GM19467 (cell line): Measurements from ENCODE around the gene KRT12.

Experiments used
- ATAC-seq: cut with Tn5 transposase; IDR thresholded peaks from one replicate; pipeline ENCODE4 v1.9.1; 2021; ENCODE audit warnings: mild to moderate bottlenecking, moderate library complexity; ENCODE audit not compliant: unreplicated experiment

KRT12 gene

DNA sequence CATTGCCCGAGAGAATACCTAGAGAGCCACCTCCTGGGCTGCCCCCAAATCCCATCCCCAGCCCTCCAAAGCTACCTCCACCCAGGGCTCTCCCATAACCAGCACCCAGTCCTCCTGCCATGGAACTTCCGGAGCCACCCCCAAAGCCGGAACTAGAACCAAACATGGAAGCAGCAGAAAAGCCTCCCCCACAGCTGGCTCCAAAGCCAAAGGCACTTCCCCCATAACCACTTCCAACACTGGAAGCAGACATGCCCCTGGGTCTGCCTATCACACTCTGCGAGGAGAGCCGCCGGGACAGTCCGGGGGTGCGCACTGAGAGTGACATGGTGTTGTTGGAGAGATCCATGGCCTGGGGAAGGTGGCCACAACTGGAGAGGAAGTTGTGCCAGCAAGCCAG is at the start of gene KRT12:
Gene KRT12 (minus strand): TSS at position 386 of the 400 bp plus-strand sequence. CDS start 37 bp downstream, at position 349.
- no peak for ATAC-seq

DNA sequence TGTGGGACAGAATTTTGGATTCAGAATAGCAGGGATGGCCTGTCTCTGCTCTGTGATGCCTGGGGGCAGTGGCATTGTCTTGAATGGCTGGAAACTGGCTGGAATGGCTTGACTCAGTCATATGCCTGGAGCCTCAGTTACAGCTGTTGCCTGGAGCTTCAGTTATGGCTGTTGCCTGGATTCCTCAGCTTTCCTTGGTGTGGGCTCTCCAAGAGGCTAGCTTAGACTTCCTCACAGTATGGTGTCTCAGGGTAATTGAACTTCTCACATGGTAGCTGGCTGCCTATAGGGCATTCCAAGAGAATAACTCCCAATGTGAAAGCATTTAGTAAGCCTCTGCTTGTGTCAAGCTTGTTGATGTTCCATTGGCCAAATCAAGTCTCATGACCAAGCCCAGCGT is 49.3 kb upstream of the KRT12 start:
- no peak for ATAC-seq

DNA sequence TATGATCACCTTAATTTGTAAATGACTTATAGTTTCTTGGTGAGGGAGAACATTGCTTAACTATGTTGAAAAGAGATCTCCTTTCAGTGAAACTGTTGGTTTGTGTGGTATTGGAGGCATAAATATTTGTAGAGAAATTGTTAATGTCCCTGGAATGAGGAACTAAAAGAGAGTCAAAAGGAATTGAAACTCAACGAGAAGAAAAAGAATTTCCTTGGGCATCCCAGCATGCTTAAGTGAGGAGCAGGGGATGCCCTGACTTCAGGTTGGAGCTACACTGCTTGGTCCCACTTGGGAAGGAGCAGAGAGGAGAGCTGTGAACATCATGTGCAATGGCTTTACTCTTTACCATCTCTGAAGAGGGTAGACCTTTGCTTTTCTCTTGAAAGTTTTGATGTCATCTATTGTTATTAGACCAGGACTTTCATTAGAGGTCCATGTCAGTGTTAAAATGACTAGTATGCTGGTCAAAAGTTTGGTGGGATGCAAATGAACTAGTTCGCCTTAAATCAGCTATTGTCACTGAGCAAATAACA is 48.8 kb upstream of the KRT12 start:
- ATAC-seq, result no peak

DNA sequence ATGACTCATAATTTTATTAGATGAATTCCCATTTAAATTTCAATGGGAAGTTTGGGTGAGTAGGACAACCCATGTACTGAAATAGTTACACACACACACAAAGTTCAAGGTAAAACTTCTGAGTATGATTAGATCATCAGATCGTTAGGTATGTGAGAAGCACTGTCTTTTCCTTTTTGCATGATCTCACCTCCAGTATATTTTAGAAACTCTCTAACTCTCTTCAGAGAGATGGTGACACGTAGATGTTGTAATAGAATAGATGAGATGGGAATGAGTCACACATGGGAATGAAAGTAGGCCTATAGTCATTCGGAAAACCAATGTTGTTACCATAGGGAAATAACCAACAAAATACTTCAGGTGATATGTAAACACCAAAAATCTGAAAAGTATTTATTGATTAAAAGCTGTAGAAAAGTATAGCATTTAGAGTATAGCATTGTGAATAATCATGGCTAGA is 48.2 kb upstream of the KRT12 start:
- no peak for ATAC-seq

DNA sequence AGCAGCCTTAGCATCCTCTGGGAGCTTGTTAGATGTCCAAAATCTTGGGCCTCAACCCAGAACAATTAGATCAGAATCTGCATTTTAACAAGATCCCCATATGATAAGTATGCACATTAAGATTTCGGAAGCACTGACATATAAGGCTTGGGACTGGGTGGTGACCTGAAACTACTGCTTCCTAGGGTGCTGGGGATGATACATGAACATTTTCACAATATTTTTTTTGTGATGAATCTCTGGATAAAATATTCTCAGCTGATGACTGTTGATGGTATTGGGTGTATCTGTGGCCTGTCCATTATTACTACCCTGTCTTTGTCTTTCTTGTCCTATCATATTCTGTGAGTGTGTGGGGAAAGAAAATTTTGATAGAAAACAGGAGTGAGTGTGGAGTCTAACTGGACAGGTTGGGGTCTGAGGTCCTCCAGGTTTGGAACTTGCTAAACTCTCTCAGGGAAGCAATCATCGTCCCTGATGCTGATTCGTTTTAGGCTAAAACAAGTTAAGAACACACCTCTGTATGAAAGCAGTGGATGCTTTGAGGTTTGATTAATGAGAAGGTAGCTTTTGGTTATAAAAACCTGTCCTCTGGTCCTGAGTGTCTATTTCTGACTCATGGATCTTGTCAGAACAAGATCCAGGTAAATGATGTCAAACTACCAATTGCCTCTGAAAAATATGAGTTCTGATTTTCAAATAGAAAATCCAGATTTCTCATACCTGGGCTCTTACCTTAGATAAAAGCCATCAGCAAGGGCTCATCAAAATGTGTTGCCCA is 47.2 kb upstream of the KRT12 start:
- ATAC-seq, result no peak

DNA sequence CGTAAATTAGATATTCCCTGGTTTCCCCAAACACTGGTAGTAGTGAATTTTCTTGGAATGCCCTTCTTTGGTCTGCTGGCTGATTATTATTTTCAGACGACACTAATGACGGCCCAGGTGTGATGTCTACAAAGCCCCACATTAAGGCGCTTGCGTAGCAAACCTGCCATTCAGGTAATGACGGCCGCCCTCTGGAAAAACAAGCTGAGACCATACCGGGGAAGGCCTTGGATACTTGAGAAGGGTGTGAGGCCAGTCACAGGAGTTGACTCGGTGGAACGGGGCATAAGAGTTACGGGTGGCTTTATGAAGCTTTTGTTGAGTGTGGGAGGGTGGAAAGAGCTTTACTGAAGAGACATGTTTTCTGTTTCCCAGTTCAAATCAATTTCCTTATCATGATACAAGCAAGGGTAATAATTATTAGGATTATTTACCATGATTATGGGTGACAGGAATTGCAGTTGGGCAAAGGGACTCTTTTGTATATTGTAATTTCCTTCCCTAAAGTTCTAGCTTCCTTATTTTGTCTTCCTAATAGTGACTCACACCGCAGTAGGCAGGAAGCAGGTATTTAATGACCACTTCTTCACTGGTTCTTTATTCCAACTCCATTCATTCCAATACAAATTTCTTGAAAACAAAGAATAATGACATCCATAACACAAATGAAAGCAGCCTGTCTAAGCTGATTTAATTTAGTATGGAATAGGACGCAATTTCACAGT is 45.6 kb upstream of the KRT12 start:
- no peak for ATAC-seq

DNA sequence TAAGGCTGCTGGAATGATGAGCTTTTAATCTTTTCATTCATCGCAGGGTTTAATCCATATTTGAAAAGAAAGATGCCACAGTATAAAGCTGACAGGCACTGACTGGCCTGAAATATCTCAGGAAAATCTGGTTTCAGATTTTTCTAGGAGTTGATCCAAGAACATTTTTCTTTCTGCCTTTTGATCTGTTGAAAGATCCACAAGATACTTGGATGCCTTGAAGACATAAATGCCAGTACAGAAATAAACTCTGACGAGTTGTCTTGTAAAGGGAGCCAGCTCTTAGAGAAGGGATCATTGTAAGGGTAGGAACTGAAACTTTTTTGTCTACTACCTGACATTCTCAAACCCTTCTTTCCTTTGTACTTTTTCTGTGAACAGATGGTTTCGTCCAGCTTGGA is 43.4 kb upstream of the KRT12 start:
- ATAC-seq, result no peak

DNA sequence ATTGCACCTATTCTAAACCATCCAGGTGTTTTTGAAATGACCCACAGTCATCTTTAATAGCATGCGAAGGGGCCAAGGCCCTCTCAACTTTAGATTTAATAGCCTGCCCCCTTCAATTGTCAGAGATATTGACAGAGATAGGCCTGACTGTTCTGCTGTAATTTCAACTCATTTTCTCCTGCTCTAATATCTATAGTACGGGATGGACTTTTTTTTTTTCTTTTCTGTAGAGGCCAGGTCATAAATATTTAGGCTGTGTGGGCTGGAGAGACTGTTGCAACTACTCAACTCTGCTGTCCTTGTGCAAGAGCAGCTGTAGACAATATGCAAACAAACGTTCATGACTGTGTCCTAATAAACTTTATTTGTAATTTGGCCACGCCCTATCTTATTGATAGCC is 42.7 kb upstream of the KRT12 start:
- no peak for ATAC-seq

DNA sequence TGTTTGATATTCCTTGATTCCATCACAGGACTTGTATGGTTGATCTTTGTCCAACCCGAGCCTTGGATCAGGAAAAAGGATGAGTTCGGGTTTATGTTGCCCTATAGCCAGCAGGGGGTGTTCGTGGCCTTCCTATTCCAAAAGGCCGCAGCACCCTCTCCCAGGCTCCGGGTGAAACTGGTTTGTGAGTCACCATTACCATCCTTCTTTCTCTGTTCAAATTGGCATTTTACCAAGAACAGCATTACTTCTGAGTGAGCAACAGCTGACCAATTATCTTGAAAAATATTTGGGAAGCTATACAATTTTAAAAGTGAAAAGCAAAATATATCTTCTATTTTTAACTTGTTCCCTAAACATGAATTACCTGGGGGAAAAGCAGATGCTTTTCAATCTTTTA is 42.3 kb upstream of the KRT12 start:
- no peak for ATAC-seq

DNA sequence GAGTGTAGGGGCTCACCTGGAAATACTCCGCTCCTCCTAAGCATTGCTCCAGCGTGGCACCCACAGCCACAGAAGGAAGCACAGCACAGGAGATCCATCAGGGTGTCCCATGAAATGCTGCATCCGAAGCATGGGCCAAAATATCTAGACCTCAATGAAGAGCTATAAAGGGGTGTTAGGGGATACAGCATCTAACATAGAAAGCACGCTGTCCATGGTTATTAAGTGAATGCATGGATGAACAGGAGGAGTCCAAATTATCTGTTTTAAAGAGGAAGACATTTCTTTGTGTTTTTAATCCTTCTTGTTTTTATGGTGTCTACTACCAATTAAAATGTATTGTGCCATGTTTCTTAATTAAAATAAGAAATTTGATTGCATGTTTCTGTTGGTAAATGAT is 39.6 kb upstream of the KRT12 start:
- ATAC-seq, result no peak

DNA sequence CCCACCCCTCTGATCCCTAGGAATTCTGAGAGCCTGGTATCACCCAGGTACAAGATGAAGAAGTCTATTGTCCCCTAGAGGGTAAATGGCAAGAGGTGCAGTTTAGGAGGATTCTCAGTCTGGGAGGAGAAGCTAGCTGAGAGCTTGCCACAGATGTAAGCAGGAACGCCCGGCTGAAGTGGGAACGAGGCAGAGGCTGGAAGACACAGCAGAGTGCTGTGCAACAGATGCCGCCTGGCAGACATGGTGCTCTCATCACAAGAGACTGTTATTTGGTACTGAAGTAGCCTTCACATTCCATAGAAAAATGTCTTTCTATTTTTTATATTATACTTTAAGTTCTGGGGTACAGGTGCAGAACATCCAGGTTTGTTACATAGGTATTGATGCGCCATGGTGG is 38.3 kb upstream of the KRT12 start:
- no peak for ATAC-seq

DNA sequence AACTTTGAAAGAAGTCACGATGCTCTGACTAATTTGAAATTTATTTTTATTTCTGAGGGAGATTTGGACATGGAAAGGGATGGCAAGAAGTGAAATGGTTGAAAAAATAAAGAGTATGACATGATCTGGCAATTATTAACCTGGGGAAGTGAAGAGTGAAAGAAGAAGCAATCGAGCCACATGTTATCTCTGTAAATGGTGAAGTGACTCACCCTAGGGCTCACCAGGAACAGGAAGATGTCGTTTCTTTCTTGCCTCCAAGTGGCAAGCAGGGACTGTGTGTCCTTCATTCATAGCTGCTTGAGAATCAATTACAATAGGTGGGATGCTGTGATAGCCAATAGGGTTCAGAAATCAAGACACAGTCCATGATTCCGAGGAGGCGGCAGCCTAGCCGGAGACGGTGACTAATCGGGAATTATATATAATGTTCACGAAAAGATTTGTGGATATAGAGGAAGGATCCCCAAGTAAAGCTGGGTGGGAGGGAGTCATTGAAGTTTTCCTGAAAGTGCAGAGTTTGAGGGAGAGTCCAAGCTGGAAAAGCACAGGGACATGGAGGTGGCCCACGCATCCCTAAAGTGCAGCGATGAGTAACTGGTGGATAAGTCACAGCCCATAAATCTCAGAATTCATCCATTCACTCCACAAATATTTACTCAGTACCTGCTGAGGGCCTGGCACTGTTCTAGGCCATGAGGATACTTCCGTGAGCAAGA is 36.3 kb upstream of the KRT12 start:
- no peak for ATAC-seq

DNA sequence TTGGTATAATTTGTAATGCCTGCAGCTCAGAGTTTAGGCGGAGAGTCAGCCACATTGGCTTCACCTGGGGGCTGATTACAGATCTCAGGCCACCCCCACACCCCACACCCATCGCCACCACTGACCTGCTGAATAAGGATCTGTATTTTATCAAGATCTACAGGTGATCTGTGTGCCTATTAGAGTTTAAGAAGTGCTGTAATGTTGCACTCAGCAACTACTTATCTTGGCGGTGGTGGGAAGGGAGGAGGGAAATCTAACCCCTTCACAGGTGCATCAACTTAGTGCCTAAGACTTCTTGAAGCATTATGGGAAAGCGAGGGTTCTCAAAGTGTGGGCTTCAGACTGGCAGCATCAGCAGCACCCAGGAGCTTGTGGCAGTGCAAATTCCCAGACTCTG is 35.5 kb upstream of the KRT12 start:
- no peak for ATAC-seq

DNA sequence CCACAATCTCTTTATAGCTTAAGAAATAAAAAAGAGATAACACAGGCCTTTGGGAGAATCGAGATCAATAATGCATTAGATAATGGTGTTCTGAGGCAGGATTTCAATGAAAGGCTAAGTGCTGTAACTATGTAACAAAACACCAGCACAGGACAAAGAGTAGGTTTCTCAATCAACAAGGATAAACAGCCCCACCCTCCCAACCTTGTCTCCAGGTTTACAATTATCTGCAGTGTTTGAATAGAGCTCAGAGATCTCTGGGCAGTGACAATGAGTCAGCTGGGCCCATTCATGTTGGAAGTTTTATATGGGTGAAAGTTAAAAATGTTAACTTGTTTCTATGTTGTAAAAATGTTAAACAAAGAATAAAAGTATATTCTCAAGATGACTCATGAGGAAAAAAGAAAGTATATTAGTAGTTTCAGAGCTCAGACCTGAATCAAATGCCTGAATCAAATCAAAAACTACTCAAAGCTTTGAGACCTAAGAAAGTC is 35.0 kb upstream of the KRT12 start:
- no peak for ATAC-seq

DNA sequence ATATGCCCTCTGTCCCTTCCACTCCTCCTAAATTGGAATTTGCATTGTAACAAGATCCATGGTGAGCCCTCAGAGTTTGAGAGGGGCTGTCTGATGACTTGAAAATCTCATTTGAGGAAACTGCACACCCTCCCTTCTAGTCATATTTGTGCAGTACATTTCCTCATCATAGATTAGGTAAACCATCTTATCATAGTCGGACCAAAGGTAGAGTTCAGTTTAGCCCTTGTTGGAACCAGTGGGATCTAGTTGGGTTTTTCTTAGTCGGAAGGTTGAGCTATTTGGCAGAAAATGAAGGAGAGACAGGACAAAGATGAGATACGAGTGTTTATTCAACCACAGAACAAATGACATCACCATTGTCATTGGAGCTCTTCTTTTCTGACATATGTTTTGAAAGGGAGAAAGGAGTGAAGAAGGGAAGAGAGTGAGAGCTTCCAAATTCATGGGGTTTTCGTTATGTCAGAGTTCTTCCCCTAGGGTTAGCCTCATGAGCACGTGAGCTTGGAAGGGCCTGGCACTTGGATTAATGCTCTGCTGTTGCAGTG is 33.9 kb upstream of the KRT12 start:
- no peak for ATAC-seq

DNA sequence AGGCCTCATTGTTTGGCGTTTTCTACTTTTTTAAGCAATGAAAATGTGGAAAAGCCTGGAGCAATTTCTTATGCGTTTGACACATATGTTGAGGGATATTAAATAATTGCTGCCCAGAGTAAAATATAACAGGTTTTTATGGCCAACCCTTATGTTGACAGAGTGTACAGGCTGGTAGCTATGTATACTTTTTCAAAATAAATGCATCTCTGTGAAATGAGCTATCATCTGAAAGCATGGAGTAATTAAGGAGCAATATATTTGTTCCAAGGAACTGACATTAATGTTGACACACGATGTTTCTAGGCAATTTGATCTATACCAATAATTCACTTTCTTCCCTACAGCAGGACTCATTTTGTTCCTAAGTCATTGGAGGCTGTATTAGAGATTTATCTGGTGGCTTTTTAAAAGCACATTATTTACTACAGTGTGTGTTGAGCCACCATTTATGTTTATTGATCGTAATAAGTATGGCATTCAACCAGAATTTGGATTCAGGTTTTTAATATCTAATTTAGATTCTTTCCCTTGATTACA is 30.0 kb upstream of the KRT12 start:
- no peak for ATAC-seq

DNA sequence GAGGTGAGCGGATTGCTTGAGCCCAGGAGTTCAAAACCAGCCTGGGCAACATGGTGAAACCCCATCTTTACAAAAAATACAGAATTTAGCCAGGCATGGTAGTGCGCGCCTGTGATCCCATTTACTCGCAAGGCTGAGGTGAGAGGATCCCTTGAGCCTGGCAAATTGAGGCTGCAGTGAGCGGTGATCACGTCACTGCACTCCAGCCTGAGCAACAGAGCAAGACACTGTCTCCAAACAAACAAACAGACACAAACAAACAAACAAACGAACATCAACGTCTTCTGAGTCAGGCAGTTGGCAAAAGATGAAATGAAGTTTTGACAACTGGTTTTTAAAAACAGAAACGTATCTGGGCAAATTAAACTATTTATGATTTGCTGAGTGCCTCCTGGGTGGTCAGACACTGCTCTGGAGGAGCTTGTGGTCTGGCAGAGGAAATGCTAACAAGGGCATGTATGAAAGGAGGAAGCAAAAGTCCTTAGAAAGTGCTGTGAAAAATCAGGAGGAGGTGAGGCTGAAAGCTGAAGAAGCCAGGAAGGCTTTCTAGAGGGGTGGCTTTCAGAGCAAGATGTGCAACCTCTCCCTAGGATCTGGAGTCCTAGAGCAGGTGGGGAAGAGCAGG is 28.2 kb upstream of the KRT12 start:
- ATAC-seq, result no peak

DNA sequence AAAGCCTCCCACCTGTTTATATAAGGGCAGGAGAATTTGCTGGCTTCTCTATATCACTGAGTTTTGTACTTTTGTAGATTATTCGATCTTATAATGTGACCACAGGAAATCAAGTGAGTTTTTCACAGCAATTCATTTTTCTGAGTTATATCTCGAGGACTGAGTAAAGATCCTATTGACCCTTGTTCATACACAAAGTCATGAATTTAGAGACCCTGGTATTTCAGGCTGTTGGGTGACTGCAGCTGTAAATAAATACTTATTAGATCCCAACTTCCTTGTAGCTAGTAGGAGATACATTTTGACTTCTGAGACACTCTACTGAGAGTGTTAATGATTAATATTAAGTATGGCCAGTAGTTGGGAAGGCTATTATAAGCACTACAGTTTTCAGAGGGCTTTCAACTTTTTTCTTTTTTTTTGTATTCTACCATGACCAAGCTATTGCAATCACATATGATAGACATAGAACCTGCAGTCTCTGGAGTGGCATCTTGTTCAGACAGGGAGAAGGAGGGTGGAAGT is 21.2 kb upstream of the KRT12 start:
- ATAC-seq, result no peak

DNA sequence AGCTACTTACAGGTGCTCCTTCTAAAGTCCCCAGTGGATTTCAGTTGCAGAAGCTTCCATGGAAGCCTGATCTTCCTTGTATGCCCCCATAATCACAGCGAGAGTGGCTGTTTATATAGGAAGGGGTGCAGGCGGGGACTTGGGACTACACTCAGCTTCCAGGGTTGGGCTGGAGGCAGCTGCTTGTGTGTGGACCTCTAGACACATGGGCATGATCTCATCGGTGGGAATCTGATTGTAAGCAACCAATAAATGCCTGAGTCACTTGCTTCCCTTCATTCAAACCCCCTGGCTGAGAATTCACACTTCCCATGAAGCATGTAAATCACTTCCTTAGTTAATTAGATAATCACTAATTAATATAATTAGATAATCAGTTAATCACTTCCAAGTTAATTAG is 19.1 kb upstream of the KRT12 start:
- no peak for ATAC-seq
